Natural killer cell (primary cell): ENCODE results near the gene ARHGEF12. TPM values are rescaled to one million over a fixed set of nuclear protein-coding genes. Genes with fewer than 3 reads are reported as not detected.

Source experiments
- ATAC-seq, 3 donors: fragments of 150-1000 bp in 2 of 3; fragments of 200-7000 bp in 1 of 3; cut with Tn5 transposase; 1 replicate in 1 of 3; 2 replicates in 2 of 3; pipeline ENCODE4 v1.10.0; 2021; ENCODE audit warnings: mild to moderate bottlenecking in 2 of 3, moderate library complexity in 2 of 3
- DNase-seq, 2 donors: peaks; one replicate each; pipeline versions ENCODE4 v3.0.0 to v3.0.0-alpha.2; 2013 to 2021; ENCODE audit warnings: mixed read lengths in 1 of 2
- H3K27ac ChIP-seq: one replicate; pipeline ENCODE4 v1.5.1; 2013; ENCODE audit warnings: mild to moderate bottlenecking, low read length
- H3K27me3 ChIP-seq: one replicate; pipeline ENCODE4 v1.6.1; 2013; ENCODE audit warnings: low read length; ENCODE audit not compliant: control insufficient read depth, insufficient read depth
- H3K36me3 ChIP-seq: one replicate; pipeline ENCODE4 v1.6.1; 2013; ENCODE audit warnings: low read length; ENCODE audit not compliant: control insufficient read depth, insufficient read depth
- H3K4me1 ChIP-seq: one replicate; pipeline ENCODE4 v1.6.1; 2013; ENCODE audit warnings: low read length; ENCODE audit not compliant: control insufficient read depth, insufficient read depth
- H3K4me3 ChIP-seq: one replicate; pipeline ENCODE4 v1.5.1; 2013; ENCODE audit warnings: low read length
- H3K9me3 ChIP-seq: one replicate; pipeline ENCODE4 v1.6.1; 2013; ENCODE audit warnings: low read length; ENCODE audit not compliant: control insufficient read depth, insufficient read depth
- H3K27ac Mint-ChIP-seq, 2 donors: one replicate each; pipeline ENCODE4 v1.8.0; 2022; ENCODE audit warnings: mild to moderate bottlenecking in 2 of 2, mixed read lengths in 2 of 2, moderate library complexity in 1 of 2
- H3K27me3 Mint-ChIP-seq, 2 donors: one replicate each; pipeline ENCODE4 v1.8.0; 2022; ENCODE audit warnings: low read depth in 2 of 2, mixed read lengths in 2 of 2
- H3K36me3 Mint-ChIP-seq: one replicate; pipeline ENCODE4 v1.8.0; 2022; ENCODE audit warnings: mixed read lengths
- H3K4me1 Mint-ChIP-seq, 2 donors: one replicate each; pipeline ENCODE4 v1.8.0; 2022; ENCODE audit warnings: mixed read lengths in 2 of 2
- H3K4me3 Mint-ChIP-seq: one replicate; pipeline ENCODE4 v1.8.0; 2022; ENCODE audit warnings: mild to moderate bottlenecking, moderate library complexity, mixed read lengths
- H3K9me3 Mint-ChIP-seq, 2 donors: one replicate each; pipeline ENCODE4 v1.8.0; 2022; ENCODE audit warnings: mixed read lengths in 2 of 2
- WGBS: methylation state at CpG from one replicate; pipeline ENCODE4 v1.1.7; 2013; ENCODE audit warnings: missing lambda C conversion rate; ENCODE audit not compliant: insufficient coverage; 5-methylcytosine and 5-hydroxymethylcytosine counted together
- intact Hi-C: fragments of 100-400 bp; cut with micrococcal nuclease; formaldehyde crosslinking; loops from one replicate; pipeline ENCODE4 v1.14.2; 2022
- total RNA-seq, 4 donors: library from RNA; stranded (reverse); fragments of 120-200 nt in 1 of 4; gene quantifications; one replicate each; pipeline versions ENCODE4 v1.2.3 to v1.2.4, GENCODE V29; 2013 to 2022
- TF ChIP-seq, protein P1 (sequence below): fragments of 200-600 bp; IDR thresholded peaks from one replicate; pipeline ENCODE4 v1.8.0; 2022; ENCODE audit warnings: antibody characterized with exemption

The ARHGEF12 gene
- total RNA-seq, 3 donors from 2014 or later (not counting 1 experiment from before 2014, with no cell fraction given): 38.4 to 52.3 (median 42.1) TPM

DNA sequence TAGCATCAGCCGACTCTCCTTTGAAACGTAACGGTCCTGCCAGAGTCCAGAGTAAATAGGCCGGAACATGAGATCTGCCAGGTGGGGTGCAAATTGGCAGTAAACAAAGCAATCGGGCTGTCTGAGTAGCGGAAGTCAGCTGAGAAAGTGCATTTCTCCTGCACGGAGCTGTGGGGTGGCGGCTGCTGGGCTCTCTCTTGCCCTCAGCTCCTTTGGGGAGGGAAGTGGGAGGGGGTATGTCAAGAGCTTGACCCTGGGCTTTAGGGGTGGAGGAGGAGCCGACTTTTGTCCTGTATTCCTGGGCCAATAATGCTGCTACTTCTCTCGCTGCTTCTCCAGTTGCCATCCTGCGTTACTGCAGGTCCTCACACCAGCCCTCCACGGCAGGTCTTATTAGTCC, 187.0 kb downstream of the ARHGEF12 start:
- Histone ChIP-seq H3K36me3 (no peaks in the 10 kb centered on the region), H3K4me1 (no peaks in the 10 kb centered on the region), H3K9me3 (no peaks in the 10 kb centered on the region), H3K27me3 (no peaks in the 10 kb centered on the region), H3K27ac (no peak overlapping the region), H3K4me3 (no peak overlapping the region)
- Mint-ChIP-seq H3K9me3 (no peaks in the 10 kb centered on the region), H3K27me3 (no peaks in the 10 kb centered on the region), H3K36me3 (no peaks in the 10 kb centered on the region), H3K27ac (no peak overlapping the region), H3K4me3 (no peak overlapping the region), H3K4me1 (peaks cover 0 to 20% of the 10 kb centered on the region in 2 donors)
- ATAC-seq (no peak), DNase-seq (no peak)
- WGBS: 63% methylated on average over 12 of the region's 12 CpGs
- intact Hi-C loops: no loop called here
- TF ChIP-seq, protein P1, sequence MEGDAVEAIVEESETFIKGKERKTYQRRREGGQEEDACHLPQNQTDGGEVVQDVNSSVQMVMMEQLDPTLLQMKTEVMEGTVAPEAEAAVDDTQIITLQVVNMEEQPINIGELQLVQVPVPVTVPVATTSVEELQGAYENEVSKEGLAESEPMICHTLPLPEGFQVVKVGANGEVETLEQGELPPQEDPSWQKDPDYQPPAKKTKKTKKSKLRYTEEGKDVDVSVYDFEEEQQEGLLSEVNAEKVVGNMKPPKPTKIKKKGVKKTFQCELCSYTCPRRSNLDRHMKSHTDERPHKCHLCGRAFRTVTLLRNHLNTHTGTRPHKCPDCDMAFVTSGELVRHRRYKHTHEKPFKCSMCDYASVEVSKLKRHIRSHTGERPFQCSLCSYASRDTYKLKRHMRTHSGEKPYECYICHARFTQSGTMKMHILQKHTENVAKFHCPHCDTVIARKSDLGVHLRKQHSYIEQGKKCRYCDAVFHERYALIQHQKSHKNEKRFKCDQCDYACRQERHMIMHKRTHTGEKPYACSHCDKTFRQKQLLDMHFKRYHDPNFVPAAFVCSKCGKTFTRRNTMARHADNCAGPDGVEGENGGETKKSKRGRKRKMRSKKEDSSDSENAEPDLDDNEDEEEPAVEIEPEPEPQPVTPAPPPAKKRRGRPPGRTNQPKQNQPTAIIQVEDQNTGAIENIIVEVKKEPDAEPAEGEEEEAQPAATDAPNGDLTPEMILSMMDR: no peak

DNA sequence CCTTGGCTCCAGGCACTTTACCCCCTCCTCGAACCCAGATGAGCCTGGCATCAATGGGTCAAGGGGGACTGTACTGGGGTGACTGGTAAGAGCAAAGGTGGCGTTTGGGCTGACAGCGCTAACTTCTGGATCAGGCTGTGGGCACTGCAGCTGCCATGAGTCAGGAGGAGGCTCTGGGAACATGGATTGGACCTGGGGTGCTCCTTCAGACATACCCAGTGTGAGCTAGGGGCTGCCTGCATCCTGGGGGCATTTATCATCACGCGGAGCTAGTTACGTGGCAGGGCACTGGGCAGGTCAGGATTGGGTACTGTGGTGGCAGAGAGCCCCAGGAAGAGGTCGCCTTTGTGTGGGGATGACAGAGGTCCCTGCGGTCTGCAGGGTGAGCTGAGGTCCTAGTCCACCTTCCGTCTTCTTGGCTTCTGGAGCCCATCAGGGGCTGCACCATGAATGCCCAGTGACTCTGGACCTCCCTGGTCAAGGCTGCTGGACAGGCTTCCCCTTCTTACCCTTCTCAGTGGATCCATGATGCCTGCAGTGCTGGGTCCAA, 188.4 kb downstream of the ARHGEF12 start:
- H3K4me1 ChIP-seq: no peaks in the 10 kb centered on the region
- H3K4me3 ChIP-seq: no peak overlapping the region
- no peak overlapping the region for H3K4me3 Mint-ChIP-seq
- WGBS: 93% methylated on average over 9 of the region's 9 CpGs
- H3K9me3 ChIP-seq: no peaks in the 10 kb centered on the region
- ATAC-seq: no peak
- intact Hi-C loops: no loop called here
- no peak overlapping the region for H3K27ac Mint-ChIP-seq
- no peak for DNase-seq
- no peaks in the 10 kb centered on the region for H3K36me3 ChIP-seq
- peaks cover 0 to 23% of the 10 kb centered on the region in 2 donors for H3K4me1 Mint-ChIP-seq
- TF ChIP-seq, protein P1: no peak
- H3K27ac ChIP-seq: no peak overlapping the region
- no peaks in the 10 kb centered on the region for H3K9me3 Mint-ChIP-seq
- no peaks in the 10 kb centered on the region for H3K27me3 ChIP-seq
- no peaks in the 10 kb centered on the region for H3K27me3 Mint-ChIP-seq
- H3K36me3 Mint-ChIP-seq: no peaks in the 10 kb centered on the region

DNA sequence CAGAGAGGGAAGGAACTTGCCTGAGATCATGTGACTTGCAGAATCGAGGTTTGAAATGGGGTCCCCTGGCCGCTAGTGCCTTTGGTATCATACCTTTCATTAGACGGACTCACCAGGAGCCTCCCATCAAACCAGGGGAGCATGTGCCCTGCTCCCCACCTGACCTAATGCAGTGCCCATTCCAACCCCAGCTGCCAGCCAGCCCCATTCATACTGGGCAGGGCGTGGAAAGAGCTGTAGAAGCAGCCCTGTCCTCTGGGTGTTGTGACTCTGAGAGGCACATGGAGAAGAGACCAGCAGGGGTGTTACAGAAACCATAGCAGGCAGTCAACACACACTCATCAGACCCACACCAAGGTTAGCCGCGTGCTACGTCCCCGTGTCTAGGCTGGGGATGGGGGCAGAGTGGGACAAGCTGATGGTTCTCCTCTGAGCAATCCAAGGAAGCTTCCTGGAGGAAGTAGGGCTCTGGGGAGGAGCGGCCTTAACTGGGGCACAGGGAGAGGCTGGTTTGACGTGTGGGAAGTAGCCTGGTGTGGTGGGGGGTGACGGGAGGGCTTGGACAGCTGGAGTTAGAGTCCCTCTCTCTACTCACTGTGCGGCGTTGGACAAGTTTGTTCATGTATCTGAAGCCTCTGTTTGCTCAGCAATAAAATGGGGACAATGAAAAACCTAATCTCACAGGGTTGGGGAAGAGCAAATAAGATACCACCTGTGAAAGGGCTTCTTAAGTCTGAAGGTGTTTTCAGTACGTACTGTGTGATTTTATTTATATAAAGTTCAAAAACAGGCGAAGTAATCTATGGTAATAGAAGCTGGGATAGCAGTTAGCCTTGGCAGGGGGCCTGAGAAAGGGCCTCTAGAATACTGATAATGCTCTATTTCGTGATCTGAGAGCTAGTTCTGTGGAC, 189.3 kb downstream of the ARHGEF12 start:
- no peak overlapping the region for H3K4me3 Mint-ChIP-seq
- H3K9me3 Mint-ChIP-seq: no peaks in the 10 kb centered on the region
- no peaks in the 10 kb centered on the region for H3K36me3 Mint-ChIP-seq
- intact Hi-C loops: no loop called here
- Histone ChIP-seq H3K27ac (no peak overlapping the region), H3K27me3 (no peaks in the 10 kb centered on the region), H3K36me3 (no peaks in the 10 kb centered on the region), H3K4me3 (no peak overlapping the region), H3K9me3 (no peaks in the 10 kb centered on the region), H3K4me1 (no peaks in the 10 kb centered on the region)
- TF ChIP-seq, protein P1: no peak
- DNase-seq (no peak), ATAC-seq (peak in 1 of 3 donors; percentile 32)
- peaks cover 0 to 26% of the 10 kb centered on the region in 2 donors for H3K4me1 Mint-ChIP-seq
- no peaks in the 10 kb centered on the region for H3K27me3 Mint-ChIP-seq
- WGBS: 73% methylated on average over 14 of the region's 16 CpGs
- H3K27ac Mint-ChIP-seq: no peak overlapping the region
